GM19438 (cell line): ENCODE measurements around the gene FGD5.
"Not testable (repeated sequence)": the region's sequence is repeated elsewhere in the genome, so short reads cannot be mapped to it uniquely, and the experiment has no call there.

Experiments
- ATAC-seq: cut with Tn5 transposase; IDR thresholded peaks from one replicate; pipeline ENCODE4 v1.9.1; 2021; ENCODE audit warnings: low read depth; ENCODE audit not compliant: unreplicated experiment

FGD5 gene

GRCh38 chr3:14892226-14892625, 73.5 kb downstream of the FGD5 start:
- ATAC-seq, result no peak

GRCh38 chr3:14894085-14894484, 75.3 kb downstream of the FGD5 start:
- ATAC-seq, result no peak

GRCh38 chr3:14897266-14897665, 78.5 kb downstream of the FGD5 start:
- ATAC-seq, result no peak

- no peak for ATAC-seq
Observed at GRCh38 chr3:14898929-14899328, 80.2 kb downstream of the FGD5 start.

- ATAC-seq, result no peak
Observed at GRCh38 chr3:14899993-14900618, 81.3 kb downstream of the FGD5 start.

GRCh38 chr3:14900881-14901873, 82.4 kb downstream of the FGD5 start:
- ATAC-seq, result no peak

- no peak for ATAC-seq
Observed at GRCh38 chr3:14902719-14903118, 84.0 kb downstream of the FGD5 start.

- not testable (repeated sequence) for ATAC-seq
Observed at GRCh38 chr3:14903501-14903900, 84.7 kb downstream of the FGD5 start.

- ATAC-seq, result no peak
Observed at GRCh38 chr3:14905055-14905657, 86.4 kb downstream of the FGD5 start.

GRCh38 chr3:14906355-14906971, 87.7 kb downstream of the FGD5 start:
- no peak for ATAC-seq

- no peak for ATAC-seq
Observed at GRCh38 chr3:14907043-14907966, 88.5 kb downstream of the FGD5 start.

- ATAC-seq, result no peak
Observed at GRCh38 chr3:14909250-14909649, 90.5 kb downstream of the FGD5 start.

- ATAC-seq, result no peak
Observed at GRCh38 chr3:14911651-14912050, 92.9 kb downstream of the FGD5 start.

GRCh38 chr3:14913071-14913925, 94.5 kb downstream of the FGD5 start:
- no peak for ATAC-seq

GRCh38 chr3:14913926-14914778, 95.4 kb downstream of the FGD5 start:
- no peak for ATAC-seq

GRCh38 chr3:14914779-14915117, 96.0 kb downstream of the FGD5 start:
- no peak for ATAC-seq

GRCh38 chr3:14915636-14916222, 97.0 kb downstream of the FGD5 start:
- ATAC-seq, result no peak

GRCh38 chr3:14918356-14918860, 99.6 kb downstream of the FGD5 start:
- ATAC-seq, result no peak
